GM20000 (cell line): Measurements from ENCODE around the gene SUSD1.
A peak's percentile ranks its signal among the peaks of the same experiment; 100 is the strongest.

Experiments used
- DNase-seq: peaks from one replicate; pipeline ENCODE4 v3.0.0; 2012; ENCODE audit warnings: low spot score
- CTCF ChIP-seq: IDR thresholded peaks from 2 replicates; pipeline ENCODE4 v1.5.1; 2012; ENCODE audit warnings: mild to moderate bottlenecking, control low read depth; ENCODE audit errors: extremely low read depth, missing control alignments

The SUSD1 gene

GRCh38 chr9:112184221-112184620, 9.1 kb upstream of the SUSD1 start:
- no peak for DNase-seq
- TF ChIP-seq CTCF, result no peak

- DNase-seq, result peak; percentile 58
- no peak for TF ChIP-seq CTCF
These were observed 5.3 kb upstream of the SUSD1 start for GRCh38 chr9:112180387-112180881.

- DNase-seq, result no peak
- no peak for TF ChIP-seq CTCF
These were observed 4.7 kb upstream of the SUSD1 start for GRCh38 chr9:112179816-112180215.

- TF ChIP-seq CTCF, result no peak
- peak; percentile 28 for DNase-seq
These were observed 1.4 kb upstream of the SUSD1 start for GRCh38 chr9:112176524-112176923.

GRCh38 chr9:112175796-112176315, 759 bp upstream of the SUSD1 start:
- peak; percentile 21 for DNase-seq
- TF ChIP-seq CTCF, result no peak

- no peak for TF ChIP-seq CTCF
- peak; percentile 93 for DNase-seq
These were observed 704 bp downstream of the SUSD1 start for GRCh38 chr9:112174222-112174964.

- no peak for TF ChIP-seq CTCF
- DNase-seq, result no peak
These were observed 1.4 kb downstream of the SUSD1 start for GRCh38 chr9:112173489-112174221.
